D721Med (cell line): Measurements from ENCODE around the gene NECTIN3.

ENCODE experiments used
- DNase-seq: peaks from one replicate; pipeline ENCODE4 v3.0.0; 2011; ENCODE audit warnings: low spot score; ENCODE audit not compliant: insufficient read length
- FAIRE-seq: peaks from 2 replicates; lab custom pipeline; 2011; peaks lifted over from hg19 to GRCh38; lab: Jason Lieb, UNC
- TF ChIP-seq, protein P1 (sequence below): IDR thresholded peaks from 2 replicates; pipeline ENCODE4 v1.5.1; 2012; ENCODE audit warnings: mild to moderate bottlenecking, control low read depth; ENCODE audit not compliant: insufficient read depth; ENCODE audit errors: missing control alignments

The NECTIN3 gene

DNA sequence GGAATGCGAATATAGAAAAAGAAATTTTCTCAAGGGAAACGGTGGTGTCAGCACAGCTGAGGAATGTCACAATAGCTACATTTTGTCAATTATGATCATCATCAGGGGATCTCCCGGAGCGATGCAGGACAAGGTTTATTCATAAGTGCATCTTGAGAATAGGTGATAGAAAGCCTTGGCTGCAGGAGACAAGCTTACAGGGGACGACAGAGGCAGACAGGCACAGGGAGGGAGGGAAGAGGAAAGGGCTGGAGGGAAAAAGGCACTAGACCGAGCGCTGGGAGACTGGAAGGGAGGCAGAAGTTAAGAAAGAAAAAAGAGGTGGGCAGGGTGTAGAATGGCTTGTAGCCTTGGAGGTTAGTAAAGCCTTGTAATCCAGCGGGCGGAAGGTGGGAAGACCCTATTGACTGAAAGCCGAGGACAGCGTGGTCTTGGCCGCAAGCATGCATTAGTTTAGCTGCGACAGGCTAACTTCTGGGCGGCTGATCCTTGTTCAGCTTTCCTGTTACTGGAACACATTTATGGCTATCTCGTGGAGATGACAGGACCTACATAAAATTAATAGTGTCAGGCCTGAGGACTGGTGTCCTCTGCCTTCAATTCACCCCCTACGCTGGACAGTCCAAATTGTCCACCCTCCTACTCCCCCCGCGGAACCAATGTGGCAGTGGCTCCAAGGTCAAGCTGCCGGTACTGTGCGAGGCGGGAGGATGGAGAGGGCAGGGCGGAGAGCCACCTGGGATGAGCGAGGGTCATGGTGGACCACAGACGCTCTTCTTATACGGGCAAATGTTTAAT lies 1.4 kb upstream of the NECTIN3 start:
- TF ChIP-seq, protein P1, sequence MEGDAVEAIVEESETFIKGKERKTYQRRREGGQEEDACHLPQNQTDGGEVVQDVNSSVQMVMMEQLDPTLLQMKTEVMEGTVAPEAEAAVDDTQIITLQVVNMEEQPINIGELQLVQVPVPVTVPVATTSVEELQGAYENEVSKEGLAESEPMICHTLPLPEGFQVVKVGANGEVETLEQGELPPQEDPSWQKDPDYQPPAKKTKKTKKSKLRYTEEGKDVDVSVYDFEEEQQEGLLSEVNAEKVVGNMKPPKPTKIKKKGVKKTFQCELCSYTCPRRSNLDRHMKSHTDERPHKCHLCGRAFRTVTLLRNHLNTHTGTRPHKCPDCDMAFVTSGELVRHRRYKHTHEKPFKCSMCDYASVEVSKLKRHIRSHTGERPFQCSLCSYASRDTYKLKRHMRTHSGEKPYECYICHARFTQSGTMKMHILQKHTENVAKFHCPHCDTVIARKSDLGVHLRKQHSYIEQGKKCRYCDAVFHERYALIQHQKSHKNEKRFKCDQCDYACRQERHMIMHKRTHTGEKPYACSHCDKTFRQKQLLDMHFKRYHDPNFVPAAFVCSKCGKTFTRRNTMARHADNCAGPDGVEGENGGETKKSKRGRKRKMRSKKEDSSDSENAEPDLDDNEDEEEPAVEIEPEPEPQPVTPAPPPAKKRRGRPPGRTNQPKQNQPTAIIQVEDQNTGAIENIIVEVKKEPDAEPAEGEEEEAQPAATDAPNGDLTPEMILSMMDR, result no peak
- DNase-seq, result no peak
- no peak for FAIRE-seq

DNA sequence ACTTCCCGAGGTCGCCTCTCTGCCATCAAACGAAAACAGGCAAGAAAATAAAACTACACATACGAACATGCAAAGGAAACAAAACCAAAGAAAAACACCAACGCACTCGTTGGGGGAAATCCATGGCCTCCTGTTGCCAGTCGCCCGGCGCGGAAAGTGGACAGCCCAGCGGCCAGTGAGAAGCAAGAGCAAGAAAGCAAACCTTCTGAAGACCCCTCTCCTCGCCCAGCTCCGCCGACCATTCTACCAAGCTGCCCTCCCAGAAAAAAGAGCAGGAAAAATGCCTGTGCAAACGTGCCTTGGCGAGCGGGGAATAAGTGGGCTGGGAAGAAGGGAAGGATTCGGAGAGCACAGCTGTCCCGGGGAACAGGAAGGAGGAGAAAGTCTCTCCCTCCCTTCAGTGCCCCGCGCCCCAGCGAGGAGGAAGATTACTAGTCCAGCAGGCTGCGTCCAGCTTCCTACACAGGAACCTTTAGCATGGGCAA lies 802 bp upstream of the NECTIN3 start:
- DNase-seq (no peak), FAIRE-seq (no peak)
- TF ChIP-seq, protein P1, result no peak

DNA sequence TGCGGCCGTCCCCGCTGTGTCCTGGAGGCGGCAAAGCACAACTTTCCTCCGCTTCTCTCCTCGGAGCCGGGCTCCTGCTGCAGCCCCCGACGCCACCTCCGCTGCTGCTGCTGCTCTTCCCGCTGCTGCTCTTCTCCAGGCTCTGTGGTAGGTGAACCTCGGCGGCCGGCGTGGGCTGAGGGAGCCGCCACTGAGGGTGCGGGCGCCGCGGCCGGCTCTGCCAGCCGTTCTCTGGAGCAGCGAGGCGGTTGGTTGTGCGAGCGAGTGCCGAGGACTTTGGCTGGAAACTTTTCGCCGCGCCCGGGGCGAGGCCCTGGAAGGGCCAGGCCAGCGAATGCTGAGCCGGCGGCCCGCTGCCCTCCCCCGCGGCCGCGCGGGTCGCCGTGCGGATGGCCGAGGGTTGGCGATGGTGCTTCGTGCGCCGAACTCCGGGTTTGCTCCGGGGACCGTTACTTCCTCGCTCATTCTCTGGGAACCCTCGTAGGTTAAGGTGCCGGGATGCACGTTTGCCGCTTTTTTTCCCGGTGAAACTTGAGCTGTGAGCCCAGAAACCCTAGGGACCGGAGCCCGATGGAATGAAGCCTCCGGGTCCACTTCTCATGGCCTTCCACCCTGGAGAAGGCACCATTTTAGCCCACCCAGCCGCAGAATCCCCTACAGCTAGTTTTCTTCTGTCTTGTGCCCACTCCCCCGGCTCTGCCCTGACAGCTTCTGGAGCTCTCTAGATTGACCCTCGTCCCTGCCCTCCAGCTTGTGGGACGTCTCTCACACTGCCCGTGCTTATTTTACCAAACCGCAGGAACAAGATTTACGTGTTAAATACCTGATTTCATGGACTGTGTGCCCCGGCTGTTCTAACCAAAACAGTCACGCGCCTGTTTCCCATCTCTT lies 660 bp downstream of the NECTIN3 start:
- FAIRE-seq, result no peak

DNA sequence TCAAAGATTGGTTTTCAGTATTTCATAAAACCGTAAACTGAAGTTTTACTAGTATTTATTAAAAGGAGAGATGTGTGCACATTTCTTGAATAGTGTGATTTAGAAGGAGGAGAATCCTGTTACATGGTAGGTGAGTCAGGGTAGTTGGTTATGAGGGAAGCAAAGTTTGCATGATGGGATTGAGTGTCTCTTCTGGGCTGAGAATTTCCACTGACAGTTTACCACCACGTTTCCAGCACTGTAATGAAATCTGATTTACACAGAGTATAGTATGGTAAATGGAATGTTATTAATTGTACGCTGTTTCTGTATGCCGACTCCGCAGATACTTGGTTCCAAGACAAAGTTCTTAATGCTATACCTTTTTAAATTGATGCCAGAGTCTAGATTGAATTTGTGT lies 1.6 kb downstream of the NECTIN3 start:
- TF ChIP-seq, protein P1, result no peak
- FAIRE-seq, result no peak
- no peak for DNase-seq

More for the DNA sequence above, 660 bp downstream of the NECTIN3 start:
- TF ChIP-seq, protein P1, result no peak
- DNase-seq, result no peak

DNA sequence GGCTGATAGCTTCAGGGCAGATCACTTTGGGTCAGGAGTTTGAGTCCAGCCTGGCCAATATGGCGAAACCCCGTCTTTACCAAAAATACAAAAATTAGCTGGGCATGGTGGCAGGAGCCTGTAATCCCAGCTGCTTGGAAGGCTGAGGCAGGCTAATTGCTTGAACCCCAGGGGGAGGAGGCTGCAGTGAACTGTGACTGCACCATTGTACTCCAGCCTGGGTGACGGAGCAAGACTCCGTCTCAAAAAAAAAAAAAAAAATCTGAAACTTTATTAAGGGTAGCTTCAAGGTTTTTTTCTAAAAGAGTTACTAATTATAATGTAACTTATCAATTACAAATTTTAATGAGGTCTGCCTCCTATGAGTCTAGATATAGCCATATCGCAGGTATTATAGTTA lies 5.1 kb downstream of the NECTIN3 start:
- FAIRE-seq (no peak), DNase-seq (no peak)
- TF ChIP-seq, protein P1, result no peak

- no peak for DNase-seq
- TF ChIP-seq, protein P1, result no peak
- FAIRE-seq, result no peak
Observed at GRCh38 chr3:111077369-111077768, 5.8 kb downstream of the NECTIN3 start.
